Osteoblast (primary cell): ENCODE data around the gene PJA1. TPM values are rescaled to one million over a fixed set of nuclear protein-coding genes. Genes with fewer than 3 reads are reported as not detected.

Experiments used
- DNase-seq: peaks from one replicate; pipeline ENCODE4 v3.0.0; 2011; ENCODE audit warnings: low spot score, mixed read lengths; ENCODE audit not compliant: insufficient read length; ENCODE audit errors: missing footprints
- H2AFZ ChIP-seq: 2 replicates; pipeline ENCODE4 v1.6.0; 2011; ENCODE audit warnings: mild to moderate bottlenecking, low read length
- H3K27ac ChIP-seq: 2 replicates; pipeline ENCODE4 v1.5.1; 2011; ENCODE audit warnings: mild to moderate bottlenecking, low read depth, low read length, moderate library complexity
- H3K27me3 ChIP-seq: 2 replicates; pipeline ENCODE4 v1.6.0; 2012; ENCODE audit warnings: mild to moderate bottlenecking, control low read depth, inconsistent platforms, low read length, moderate library complexity; ENCODE audit not compliant: insufficient read depth
- H3K36me3 ChIP-seq: 2 replicates; pipeline ENCODE4 v1.5.1; 2011; ENCODE audit warnings: mild to moderate bottlenecking, low read length, control low read depth, moderate library complexity; ENCODE audit not compliant: insufficient read depth
- H3K4me1 ChIP-seq: 2 replicates; pipeline ENCODE4 v1.5.1; 2011; ENCODE audit warnings: mild to moderate bottlenecking, low read length, control low read depth, moderate library complexity; ENCODE audit not compliant: insufficient read depth
- H3K4me2 ChIP-seq: 2 replicates; pipeline ENCODE4 v1.6.0; 2011; ENCODE audit warnings: mild to moderate bottlenecking, low read length; ENCODE audit not compliant: insufficient read depth
- H3K4me3 ChIP-seq: fragments of 200-600 bp; sonication (generic); 3 replicates; pipeline ENCODE4 v1.5.1; 2012; ENCODE audit warnings: mild to moderate bottlenecking, low read length, inconsistent platforms; ENCODE audit not compliant: insufficient read depth
- H3K79me2 ChIP-seq: 2 replicates; pipeline ENCODE4 v1.6.0; 2012; ENCODE audit warnings: mild to moderate bottlenecking, low read length, control low read depth, inconsistent platforms; ENCODE audit not compliant: insufficient read depth
- H3K9me3 ChIP-seq: 2 replicates; pipeline ENCODE4 v1.5.1; 2011; ENCODE audit warnings: low read depth, low read length, control low read depth
- H4K20me1 ChIP-seq: 2 replicates; pipeline ENCODE4 v1.6.0; 2012; ENCODE audit warnings: mild to moderate bottlenecking, low read length, control low read depth; ENCODE audit not compliant: insufficient read depth
- total RNA-seq: library from RNA; depleted of rRNA; stranded (reverse); fragments of >200 nt; gene quantifications from 2 replicates; pipeline ENCODE4 v1.2.3, GENCODE V29; 2012
- TF ChIP-seq, protein P1 (sequence below): IDR thresholded peaks from 2 replicates; pipeline ENCODE4 v1.5.1; 2011; ENCODE audit warnings: mild to moderate bottlenecking, low read depth, low read length, moderate library complexity; ENCODE audit errors: extremely low read depth

The PJA1 gene
- total RNA-seq, 1 donor: 21.0 TPM

DNA sequence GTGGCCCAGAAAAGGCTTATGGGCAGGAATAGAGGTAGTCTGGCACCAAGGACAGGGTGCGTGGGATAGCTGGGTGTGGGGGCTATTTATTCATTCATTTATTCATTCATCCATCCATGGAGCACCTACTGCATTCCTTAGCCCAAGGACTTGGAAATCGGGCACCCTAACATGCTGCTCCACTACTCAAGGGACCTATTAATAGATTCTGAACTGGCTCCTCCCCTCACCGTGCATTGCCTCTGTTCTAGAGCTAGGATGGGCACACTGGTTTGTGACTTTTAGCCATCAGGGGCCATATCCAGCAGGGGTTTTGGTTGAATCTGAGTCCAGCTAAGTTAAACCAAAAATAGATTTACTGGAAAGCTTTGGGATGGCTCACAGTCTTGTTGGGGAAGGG, 30.6 kb upstream of the PJA1 start:
- no peak for DNase-seq
- TF ChIP-seq, protein P1, sequence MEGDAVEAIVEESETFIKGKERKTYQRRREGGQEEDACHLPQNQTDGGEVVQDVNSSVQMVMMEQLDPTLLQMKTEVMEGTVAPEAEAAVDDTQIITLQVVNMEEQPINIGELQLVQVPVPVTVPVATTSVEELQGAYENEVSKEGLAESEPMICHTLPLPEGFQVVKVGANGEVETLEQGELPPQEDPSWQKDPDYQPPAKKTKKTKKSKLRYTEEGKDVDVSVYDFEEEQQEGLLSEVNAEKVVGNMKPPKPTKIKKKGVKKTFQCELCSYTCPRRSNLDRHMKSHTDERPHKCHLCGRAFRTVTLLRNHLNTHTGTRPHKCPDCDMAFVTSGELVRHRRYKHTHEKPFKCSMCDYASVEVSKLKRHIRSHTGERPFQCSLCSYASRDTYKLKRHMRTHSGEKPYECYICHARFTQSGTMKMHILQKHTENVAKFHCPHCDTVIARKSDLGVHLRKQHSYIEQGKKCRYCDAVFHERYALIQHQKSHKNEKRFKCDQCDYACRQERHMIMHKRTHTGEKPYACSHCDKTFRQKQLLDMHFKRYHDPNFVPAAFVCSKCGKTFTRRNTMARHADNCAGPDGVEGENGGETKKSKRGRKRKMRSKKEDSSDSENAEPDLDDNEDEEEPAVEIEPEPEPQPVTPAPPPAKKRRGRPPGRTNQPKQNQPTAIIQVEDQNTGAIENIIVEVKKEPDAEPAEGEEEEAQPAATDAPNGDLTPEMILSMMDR: no peak
- no peak overlapping the region for H2AFZ ChIP-seq
- H3K4me1 ChIP-seq: no peaks in the 10 kb centered on the region
- H3K4me2 ChIP-seq: no peak overlapping the region
- no peaks in the 10 kb centered on the region for H3K9me3 ChIP-seq
- H4K20me1 ChIP-seq: no peaks in the 10 kb centered on the region
- H3K36me3 ChIP-seq: no peaks in the 10 kb centered on the region
- H3K27ac ChIP-seq: no peak overlapping the region
- peaks cover 55% of the 10 kb centered on the region for H3K27me3 ChIP-seq
- H3K4me3 ChIP-seq: no peak overlapping the region
- H3K79me2 ChIP-seq: no peaks in the 10 kb centered on the region

DNA sequence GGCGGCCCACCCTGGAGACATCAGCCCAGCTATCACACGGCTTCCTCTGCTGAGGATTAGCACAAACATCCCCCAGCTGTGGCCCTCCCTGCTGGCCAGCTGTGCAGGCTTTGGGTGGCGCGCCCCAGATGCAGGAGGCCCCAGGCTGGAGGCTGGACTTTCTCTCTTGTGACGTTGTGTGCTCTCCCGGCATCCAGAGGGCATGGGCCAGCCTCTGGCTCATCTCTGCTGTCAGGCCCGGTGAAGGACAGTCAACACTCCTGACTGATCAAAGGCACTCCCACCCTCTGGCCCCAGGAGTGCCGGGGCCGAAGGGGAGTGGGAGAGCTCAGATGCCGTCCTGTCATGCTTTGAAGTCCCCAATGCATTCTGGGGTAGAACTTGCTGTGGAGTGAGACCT, 29.9 kb upstream of the PJA1 start:
- no peak for DNase-seq
- Histone ChIP-seq H3K4me2 (no peak overlapping the region), H3K4me3 (no peak overlapping the region), H3K9me3 (no peaks in the 10 kb centered on the region), H3K36me3 (no peaks in the 10 kb centered on the region), H3K27me3 (peaks cover 54% of the 10 kb centered on the region), H2AFZ (no peak overlapping the region), H3K4me1 (no peaks in the 10 kb centered on the region), H3K79me2 (no peaks in the 10 kb centered on the region), H4K20me1 (no peaks in the 10 kb centered on the region), H3K27ac (no peak overlapping the region)
- TF ChIP-seq, protein P1: no peak

DNA sequence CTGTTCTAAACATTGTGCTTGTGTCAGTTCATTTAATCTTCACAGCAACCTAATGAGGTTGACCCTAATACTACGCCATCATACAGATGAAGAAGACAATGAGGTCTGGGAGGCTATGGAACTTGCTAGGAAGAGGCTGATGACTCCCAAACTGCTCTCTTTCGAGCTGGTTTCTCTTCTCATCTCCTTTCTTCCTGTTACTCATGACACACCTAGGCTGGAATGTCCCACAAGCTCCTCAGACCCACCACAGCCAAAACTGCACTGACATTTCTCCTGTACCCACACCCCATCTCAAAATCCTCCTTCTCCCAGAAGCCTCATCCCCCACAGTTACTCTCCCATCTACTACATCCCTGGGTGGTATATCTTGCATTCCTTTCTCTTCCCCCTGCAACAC, 27.4 kb upstream of the PJA1 start:
- Histone ChIP-seq H3K4me2 (no peak overlapping the region), H3K9me3 (no peaks in the 10 kb centered on the region), H3K4me3 (no peak overlapping the region), H3K27me3 (peaks cover 53% of the 10 kb centered on the region), H3K79me2 (no peaks in the 10 kb centered on the region), H4K20me1 (no peaks in the 10 kb centered on the region), H3K4me1 (no peaks in the 10 kb centered on the region), H3K36me3 (no peaks in the 10 kb centered on the region), H3K27ac (no peak overlapping the region), H2AFZ (no peak overlapping the region)
- no peak for DNase-seq
- TF ChIP-seq, protein P1: no peak

DNA sequence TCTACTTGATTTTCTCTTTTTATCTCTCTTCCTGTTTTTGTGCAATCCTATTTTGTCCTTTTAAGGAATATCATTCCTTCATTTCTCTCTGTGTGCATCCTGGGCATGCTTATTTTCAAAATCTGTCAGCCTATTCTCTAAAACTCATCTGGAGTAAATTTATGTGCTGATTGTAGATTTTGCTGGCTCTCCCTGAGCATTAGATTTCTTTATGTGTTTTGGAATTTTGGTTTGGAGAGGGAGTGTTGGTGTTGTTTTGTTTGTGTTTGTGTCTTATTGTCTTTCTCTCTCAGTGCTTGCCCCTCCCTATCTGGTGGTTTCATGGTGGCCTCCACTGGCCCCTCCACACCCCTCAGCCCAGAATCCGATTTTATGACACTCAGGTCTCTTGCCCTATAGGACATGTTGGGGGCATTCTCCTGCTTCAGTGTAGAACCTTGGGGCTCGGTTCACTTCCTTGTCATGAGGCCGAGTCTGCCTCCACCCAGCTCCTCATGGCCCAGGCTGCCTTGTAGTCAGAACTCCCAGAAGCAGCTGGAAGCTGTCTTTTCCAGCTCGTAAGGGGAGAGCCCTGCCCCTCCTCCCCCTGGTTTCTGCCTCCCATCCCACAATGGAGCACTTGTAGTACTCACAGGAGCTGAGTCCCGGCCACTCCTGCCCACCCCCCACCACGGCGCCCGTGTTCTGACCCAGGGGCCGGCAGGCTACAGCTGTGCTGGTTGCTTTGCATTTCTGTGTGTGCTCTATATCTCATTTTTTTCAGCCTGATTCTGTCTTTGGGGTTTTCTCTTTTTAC, 24.5 kb upstream of the PJA1 start:
- no peak for DNase-seq
- Histone ChIP-seq H3K27ac (no peak overlapping the region), H3K4me3 (no peak overlapping the region), H3K79me2 (no peaks in the 10 kb centered on the region), H3K9me3 (no peaks in the 10 kb centered on the region), H2AFZ (no peak overlapping the region), H4K20me1 (no peaks in the 10 kb centered on the region), H3K4me2 (no peak overlapping the region), H3K36me3 (no peaks in the 10 kb centered on the region), H3K27me3 (peaks cover 50% of the 10 kb centered on the region), H3K4me1 (no peaks in the 10 kb centered on the region)
- TF ChIP-seq, protein P1: no peak
